ENCODE measurements around the gene LMTK3. TPM values are rescaled to one million over a fixed set of nuclear protein-coding genes. Genes with fewer than 3 reads are reported as not detected.
A peak's percentile ranks its signal among the peaks of the same experiment; 100 is the strongest.

LMTK3 gene
- 1 to 10 TPM; 3.9 to 4.5 TPM for total RNA-seq

- Mint-ChIP-seq H3K4me1 (peaks cover 8% of the 10 kb centered on the region), H3K4me3 (peak within 1 kb of the TSS; percentile 70), H3K9me3 (ENCODE audit: low read depth) (no peaks in the 10 kb centered on the region), H3K27me3 (no peaks in the 10 kb centered on the region), H3K36me3 (ENCODE audit: low read depth) (peaks cover 5% of the 10 kb centered on the region), H3K27ac (no peak within 1 kb of the TSS)
- ChIA-PET POLR2A (no interaction called here), CTCF (interaction anchor here (0.6 to 1.0 kb wide), 2 partner anchors 22 to 577 kb away, joined by 3 read pairs; no protein-coding TSS in a partner anchor)
- peak; percentile 88 for DNase-seq
- intact Hi-C loops (cut with DNase I, micrococcal nuclease): loop anchor here (1.0 to 10.0 kb wide), 9 partner anchors 19 to 340 kb away; partner anchors contain the start of genes GRWD1 (in 1 of the 2), HSD17B14 (in 1 of the 2), IZUMO1 (in 1 of the 2) and LIG1 (in 1 of the 2)
- peak; percentile 54 for ATAC-seq
Measured at GRCh38 chr19:48511800-48512503, at the start of gene LMTK3. Gene LMTK3 (minus strand): TSS chr19:48511835. CDS start chr19:48511576, 259 bp downstream.

- H3K36me3 Mint-ChIP-seq (ENCODE audit: low read depth): no peaks in the 10 kb centered on the region
- H3K4me3 Mint-ChIP-seq: no peak overlapping the region
- H3K9me3 Mint-ChIP-seq (ENCODE audit: low read depth): no peaks in the 10 kb centered on the region
- no peak overlapping the region for H3K27ac Mint-ChIP-seq
- no peaks in the 10 kb centered on the region for H3K4me1 Mint-ChIP-seq
- CTCF ChIA-PET: interaction anchor here (0.6 kb wide), 1 partner anchor 30 kb away, joined by 3 read pairs; no protein-coding TSS in a partner anchor
- intact Hi-C loops (cut with DNase I, micrococcal nuclease): no loop called here
- peaks cover 8% of the 10 kb centered on the region for H3K27me3 Mint-ChIP-seq
- DNase-seq: no peak
- ATAC-seq: no peak
- POLR2A ChIA-PET: no interaction called here
Measured at GRCh38 chr19:48561412-48561811, 49.8 kb upstream of the LMTK3 start.

GRCh38 chr19:48560095-48560530, 48.5 kb upstream of the LMTK3 start:
- CTCF ChIA-PET: interaction anchor here (0.6 kb wide), 1 partner anchor 423 kb away, joined by 4 read pairs; no protein-coding TSS in a partner anchor
- H3K36me3 Mint-ChIP-seq (ENCODE audit: low read depth): no peaks in the 10 kb centered on the region
- peaks cover 8% of the 10 kb centered on the region for H3K27me3 Mint-ChIP-seq

GRCh38 chr19:48558018-48558684, 46.5 kb upstream of the LMTK3 start:
- ATAC-seq: peak; percentile 30
- no peaks in the 10 kb centered on the region for H3K4me1 Mint-ChIP-seq
- H3K4me3 Mint-ChIP-seq: no peak overlapping the region
- CTCF ChIA-PET: interaction anchor here (0.7 kb wide), 2 partner anchors 25 to 128 kb away, joined by 3 read pairs; no protein-coding TSS in a partner anchor
- POLR2A ChIA-PET: no interaction called here
- H3K36me3 Mint-ChIP-seq (ENCODE audit: low read depth): no peaks in the 10 kb centered on the region
- no peak overlapping the region for H3K27ac Mint-ChIP-seq
- DNase-seq: no peak
- intact Hi-C loops (cut with DNase I, micrococcal nuclease): no loop called here
- H3K27me3 Mint-ChIP-seq: peaks cover 10% of the 10 kb centered on the region
- H3K9me3 Mint-ChIP-seq (ENCODE audit: low read depth): no peaks in the 10 kb centered on the region

More at GRCh38 chr19:48560095-48560530, 48.5 kb upstream of the LMTK3 start:
- Mint-ChIP-seq H3K4me1 (no peaks in the 10 kb centered on the region), H3K9me3 (ENCODE audit: low read depth) (no peaks in the 10 kb centered on the region), H3K27ac (no peak overlapping the region), H3K4me3 (no peak overlapping the region)
- intact Hi-C loops (cut with DNase I, micrococcal nuclease): no loop called here
- POLR2A ChIA-PET: no interaction called here
- DNase-seq (no peak), ATAC-seq (no peak)

GRCh38 chr19:48556825-48557224, 45.2 kb upstream of the LMTK3 start:
- Mint-ChIP-seq H3K9me3 (ENCODE audit: low read depth) (no peaks in the 10 kb centered on the region), H3K36me3 (ENCODE audit: low read depth) (no peaks in the 10 kb centered on the region), H3K4me1 (no peaks in the 10 kb centered on the region), H3K4me3 (no peak overlapping the region), H3K27ac (no peak overlapping the region), H3K27me3 (peaks cover 10% of the 10 kb centered on the region)
- intact Hi-C loops (cut with DNase I, micrococcal nuclease): no loop called here
- ATAC-seq: no peak
- POLR2A ChIA-PET: no interaction called here
- CTCF ChIA-PET: no interaction called here
- no peak for DNase-seq

- DNase-seq (no peak), ATAC-seq (no peak)
- Mint-ChIP-seq H3K27me3 (peaks cover 10% of the 10 kb centered on the region), H3K27ac (no peak overlapping the region), H3K4me3 (no peak overlapping the region), H3K4me1 (no peaks in the 10 kb centered on the region), H3K36me3 (ENCODE audit: low read depth) (no peaks in the 10 kb centered on the region), H3K9me3 (ENCODE audit: low read depth) (no peaks in the 10 kb centered on the region)
- CTCF ChIA-PET: no interaction called here
- POLR2A ChIA-PET: no interaction called here
- intact Hi-C loops (cut with DNase I, micrococcal nuclease): no loop called here
Measured at GRCh38 chr19:48556163-48556562, 44.5 kb upstream of the LMTK3 start.

GRCh38 chr19:48554385-48555091, 42.9 kb upstream of the LMTK3 start:
- Mint-ChIP-seq H3K27ac (no peak overlapping the region), H3K4me1 (no peaks in the 10 kb centered on the region), H3K4me3 (no peak overlapping the region), H3K9me3 (ENCODE audit: low read depth) (no peaks in the 10 kb centered on the region), H3K27me3 (peaks cover 10% of the 10 kb centered on the region), H3K36me3 (ENCODE audit: low read depth) (no peaks in the 10 kb centered on the region)
- no peak for DNase-seq
- intact Hi-C loops (cut with DNase I, micrococcal nuclease): no loop called here
- no peak for ATAC-seq
- POLR2A ChIA-PET: no interaction called here
- CTCF ChIA-PET: interaction anchor here (1.0 kb wide), 1 partner anchor 30 kb away, joined by 3 read pairs; no protein-coding TSS in a partner anchor

GRCh38 chr19:48553676-48554384, 42.2 kb upstream of the LMTK3 start:
- Mint-ChIP-seq H3K27ac (no peak overlapping the region), H3K36me3 (ENCODE audit: low read depth) (no peaks in the 10 kb centered on the region), H3K4me3 (no peak overlapping the region), H3K27me3 (peaks cover 6% of the 10 kb centered on the region), H3K9me3 (ENCODE audit: low read depth) (no peaks in the 10 kb centered on the region), H3K4me1 (no peaks in the 10 kb centered on the region)
- ChIA-PET POLR2A (no interaction called here), CTCF (interaction anchor here (0.8 to 1.0 kb wide), 2 partner anchors 24 to 30 kb away, joined by 3 to 5 read pairs; no protein-coding TSS in a partner anchor)
- ATAC-seq: no peak
- intact Hi-C loops (cut with DNase I, micrococcal nuclease): no loop called here
- no peak for DNase-seq

- H3K9me3 Mint-ChIP-seq (ENCODE audit: low read depth): no peaks in the 10 kb centered on the region
- ATAC-seq (no peak), DNase-seq (no peak)
- no peaks in the 10 kb centered on the region for H3K36me3 Mint-ChIP-seq (ENCODE audit: low read depth)
- intact Hi-C loops (cut with DNase I, micrococcal nuclease): no loop called here
- no peak overlapping the region for H3K4me3 Mint-ChIP-seq
- H3K4me1 Mint-ChIP-seq: no peaks in the 10 kb centered on the region
- CTCF ChIA-PET: interaction anchor here (0.8 kb wide), 1 partner anchor 23 kb away, joined by 5 read pairs; no protein-coding TSS in a partner anchor
- peaks cover 2% of the 10 kb centered on the region for H3K27me3 Mint-ChIP-seq
- POLR2A ChIA-PET: no interaction called here
- no peak overlapping the region for H3K27ac Mint-ChIP-seq
Measured at GRCh38 chr19:48552406-48553322, 41.0 kb upstream of the LMTK3 start.

GRCh38 chr19:48551437-48552302, 40.0 kb upstream of the LMTK3 start, which contains the start of gene SULT2B1:
Gene SULT2B1 (plus strand): TSS chr19:48552172. CDS start chr19:48552253, 81 bp downstream.
- no peak within 1 kb of the TSS for H3K27ac Mint-ChIP-seq
- H3K9me3 Mint-ChIP-seq (ENCODE audit: low read depth): no peaks in the 10 kb centered on the region
- no peak for DNase-seq
- intact Hi-C loops (cut with DNase I, micrococcal nuclease): no loop called here
- no peak for ATAC-seq
- CTCF ChIA-PET: no interaction called here
- H3K4me3 Mint-ChIP-seq: no peak within 1 kb of the TSS
- no peaks in the 10 kb centered on the region for H3K4me1 Mint-ChIP-seq
- H3K27me3 Mint-ChIP-seq: peaks cover 3% of the 10 kb centered on the region
- POLR2A ChIA-PET: no interaction called here
- H3K36me3 Mint-ChIP-seq (ENCODE audit: low read depth): no peaks in the 10 kb centered on the region
